Measurements from ENCODE around the gene MYBBP1A. TPM values are rescaled to one million over a fixed set of nuclear protein-coding genes. Genes with fewer than 3 reads are reported as not detected.
A peak's percentile ranks its signal among the peaks of the same experiment; 100 is the strongest.

MYBBP1A gene
- total and polyA plus RNA-seq, 2 experiments from 2014 or later, result 70.7 to 213 TPM

DNA sequence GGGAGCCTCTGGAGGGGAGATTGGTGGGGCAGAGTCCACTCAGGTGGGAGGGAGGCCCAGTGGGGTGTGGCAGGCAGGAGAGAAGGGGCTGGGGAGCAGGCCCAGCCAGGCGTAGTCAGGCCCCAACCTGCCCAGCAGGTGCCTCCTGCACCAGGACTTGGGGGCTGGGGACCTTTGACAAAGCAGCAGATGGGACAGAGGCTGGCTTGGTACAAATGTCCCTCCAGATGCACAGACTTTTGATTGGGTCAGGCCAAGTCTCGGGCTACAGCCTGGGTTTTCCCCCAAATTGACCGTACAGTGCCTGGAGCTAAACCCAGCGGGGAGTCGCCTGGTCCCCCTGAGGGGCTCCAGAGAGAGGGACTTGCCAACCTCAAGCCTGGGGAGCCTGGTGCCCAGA, 4.8 kb upstream of the MYBBP1A start:
- Histone ChIP-seq H3F3A (replicated peaks; ENCODE audit: low read depth) (0 out of 2 replicates have a peak, but pooled peaks cover 7% of the 10 kb centered on the region), H3K27ac (ENCODE audit: low read depth) (no peak overlapping the region), H3K4me3 (no peak overlapping the region), H3K79me2 (replicated peaks; ENCODE audit: insufficient read depth) (peaks cover 6% of the 10 kb centered on the region), H4K20me1 (replicated peaks; ENCODE audit: insufficient read depth) (no peaks in the 10 kb centered on the region), H3K27me3 (ENCODE audit: insufficient read depth) (no peaks in the 10 kb centered on the region), H3K9me2 (ENCODE audit: insufficient read depth) (no peaks in the 10 kb centered on the region), H3K4me2 (no peak overlapping the region), H2AFZ (peak overlapping the region; percentile 78; the same call in 1 of the 2 replicates), H3K4me1 (ENCODE audit: insufficient read depth) (peaks cover 11% of the 10 kb centered on the region), H3K36me3 (ENCODE audit: insufficient read depth) (no peaks in the 10 kb centered on the region)
- H3K4me3 Mint-ChIP-seq, result no peak overlapping the region
- H3K27me3 Mint-ChIP-seq (ENCODE audit: insufficient read depth, low read depth, poor library complexity), result peaks cover 8% of the 10 kb centered on the region
- peaks cover 23% of the 10 kb centered on the region for H3K4me1 Mint-ChIP-seq
- no peaks in the 10 kb centered on the region for H3K9me3 Mint-ChIP-seq
- no peak for DNase-seq (ENCODE audit: low spot score)
- H3K27ac Mint-ChIP-seq, result no peak overlapping the region
- H3K36me3 Mint-ChIP-seq (ENCODE audit: low read depth), result peaks cover 2% of the 10 kb centered on the region; the same call in 1 of the 3 replicates
- no peak for ATAC-seq
- TF ChIP-seq ZNF114 (CRISPR knock-in tag; IDR thresholded peaks at IDR 0.05), result no peak
- TF ChIP-seq, protein P1, sequence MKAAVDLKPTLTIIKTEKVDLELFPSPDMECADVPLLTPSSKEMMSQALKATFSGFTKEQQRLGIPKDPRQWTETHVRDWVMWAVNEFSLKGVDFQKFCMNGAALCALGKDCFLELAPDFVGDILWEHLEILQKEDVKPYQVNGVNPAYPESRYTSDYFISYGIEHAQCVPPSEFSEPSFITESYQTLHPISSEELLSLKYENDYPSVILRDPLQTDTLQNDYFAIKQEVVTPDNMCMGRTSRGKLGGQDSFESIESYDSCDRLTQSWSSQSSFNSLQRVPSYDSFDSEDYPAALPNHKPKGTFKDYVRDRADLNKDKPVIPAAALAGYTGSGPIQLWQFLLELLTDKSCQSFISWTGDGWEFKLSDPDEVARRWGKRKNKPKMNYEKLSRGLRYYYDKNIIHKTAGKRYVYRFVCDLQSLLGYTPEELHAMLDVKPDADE (IDR thresholded peaks at IDR 0.05), result no peak
- TF ChIP-seq, protein P2, sequence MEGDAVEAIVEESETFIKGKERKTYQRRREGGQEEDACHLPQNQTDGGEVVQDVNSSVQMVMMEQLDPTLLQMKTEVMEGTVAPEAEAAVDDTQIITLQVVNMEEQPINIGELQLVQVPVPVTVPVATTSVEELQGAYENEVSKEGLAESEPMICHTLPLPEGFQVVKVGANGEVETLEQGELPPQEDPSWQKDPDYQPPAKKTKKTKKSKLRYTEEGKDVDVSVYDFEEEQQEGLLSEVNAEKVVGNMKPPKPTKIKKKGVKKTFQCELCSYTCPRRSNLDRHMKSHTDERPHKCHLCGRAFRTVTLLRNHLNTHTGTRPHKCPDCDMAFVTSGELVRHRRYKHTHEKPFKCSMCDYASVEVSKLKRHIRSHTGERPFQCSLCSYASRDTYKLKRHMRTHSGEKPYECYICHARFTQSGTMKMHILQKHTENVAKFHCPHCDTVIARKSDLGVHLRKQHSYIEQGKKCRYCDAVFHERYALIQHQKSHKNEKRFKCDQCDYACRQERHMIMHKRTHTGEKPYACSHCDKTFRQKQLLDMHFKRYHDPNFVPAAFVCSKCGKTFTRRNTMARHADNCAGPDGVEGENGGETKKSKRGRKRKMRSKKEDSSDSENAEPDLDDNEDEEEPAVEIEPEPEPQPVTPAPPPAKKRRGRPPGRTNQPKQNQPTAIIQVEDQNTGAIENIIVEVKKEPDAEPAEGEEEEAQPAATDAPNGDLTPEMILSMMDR (conservative IDR thresholded peaks at IDR 0.05; ENCODE audit: low read depth in 2 of 2), result no peak
- TF ChIP-seq ZNF331 (CRISPR knock-in tag; IDR thresholded peaks at IDR 0.05; ENCODE audit: low read depth), result no peak
- no peak for TF ChIP-seq NANOG (IDR thresholded peaks at IDR 0.05; ENCODE audit: borderline replicate concordance)
- no peak for TF ChIP-seq STAT1 (IDR thresholded peaks at IDR 0.05; ENCODE audit: unreplicated experiment)
- no peak for TF ChIP-seq JUNB (IDR thresholded peaks at IDR 0.05; ENCODE audit: unreplicated experiment)
- TF ChIP-seq CREB1 (CRISPR knock-in tag; IDR thresholded peaks at IDR 0.05; ENCODE audit: low read depth), result no peak
- no peak for TF ChIP-seq EZH2phosphoT487 (IDR thresholded peaks at IDR 0.05; ENCODE audit: unreplicated experiment)
- TF ChIP-seq, protein P3, sequence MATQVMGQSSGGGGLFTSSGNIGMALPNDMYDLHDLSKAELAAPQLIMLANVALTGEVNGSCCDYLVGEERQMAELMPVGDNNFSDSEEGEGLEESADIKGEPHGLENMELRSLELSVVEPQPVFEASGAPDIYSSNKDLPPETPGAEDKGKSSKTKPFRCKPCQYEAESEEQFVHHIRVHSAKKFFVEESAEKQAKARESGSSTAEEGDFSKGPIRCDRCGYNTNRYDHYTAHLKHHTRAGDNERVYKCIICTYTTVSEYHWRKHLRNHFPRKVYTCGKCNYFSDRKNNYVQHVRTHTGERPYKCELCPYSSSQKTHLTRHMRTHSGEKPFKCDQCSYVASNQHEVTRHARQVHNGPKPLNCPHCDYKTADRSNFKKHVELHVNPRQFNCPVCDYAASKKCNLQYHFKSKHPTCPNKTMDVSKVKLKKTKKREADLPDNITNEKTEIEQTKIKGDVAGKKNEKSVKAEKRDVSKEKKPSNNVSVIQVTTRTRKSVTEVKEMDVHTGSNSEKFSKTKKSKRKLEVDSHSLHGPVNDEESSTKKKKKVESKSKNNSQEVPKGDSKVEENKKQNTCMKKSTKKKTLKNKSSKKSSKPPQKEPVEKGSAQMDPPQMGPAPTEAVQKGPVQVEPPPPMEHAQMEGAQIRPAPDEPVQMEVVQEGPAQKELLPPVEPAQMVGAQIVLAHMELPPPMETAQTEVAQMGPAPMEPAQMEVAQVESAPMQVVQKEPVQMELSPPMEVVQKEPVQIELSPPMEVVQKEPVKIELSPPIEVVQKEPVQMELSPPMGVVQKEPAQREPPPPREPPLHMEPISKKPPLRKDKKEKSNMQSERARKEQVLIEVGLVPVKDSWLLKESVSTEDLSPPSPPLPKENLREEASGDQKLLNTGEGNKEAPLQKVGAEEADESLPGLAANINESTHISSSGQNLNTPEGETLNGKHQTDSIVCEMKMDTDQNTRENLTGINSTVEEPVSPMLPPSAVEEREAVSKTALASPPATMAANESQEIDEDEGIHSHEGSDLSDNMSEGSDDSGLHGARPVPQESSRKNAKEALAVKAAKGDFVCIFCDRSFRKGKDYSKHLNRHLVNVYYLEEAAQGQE (IDR thresholded peaks at IDR 0.05; ENCODE audit: unreplicated experiment), result no peak
- TF ChIP-seq POLR2AphosphoS5 (IDR thresholded peaks at IDR 0.05; ENCODE audit: low read depth), result no peak
- no peak for TF ChIP-seq EZH2 (IDR thresholded peaks at IDR 0.05; ENCODE audit: low read depth, unreplicated experiment)
- TF ChIP-seq, protein P4, sequence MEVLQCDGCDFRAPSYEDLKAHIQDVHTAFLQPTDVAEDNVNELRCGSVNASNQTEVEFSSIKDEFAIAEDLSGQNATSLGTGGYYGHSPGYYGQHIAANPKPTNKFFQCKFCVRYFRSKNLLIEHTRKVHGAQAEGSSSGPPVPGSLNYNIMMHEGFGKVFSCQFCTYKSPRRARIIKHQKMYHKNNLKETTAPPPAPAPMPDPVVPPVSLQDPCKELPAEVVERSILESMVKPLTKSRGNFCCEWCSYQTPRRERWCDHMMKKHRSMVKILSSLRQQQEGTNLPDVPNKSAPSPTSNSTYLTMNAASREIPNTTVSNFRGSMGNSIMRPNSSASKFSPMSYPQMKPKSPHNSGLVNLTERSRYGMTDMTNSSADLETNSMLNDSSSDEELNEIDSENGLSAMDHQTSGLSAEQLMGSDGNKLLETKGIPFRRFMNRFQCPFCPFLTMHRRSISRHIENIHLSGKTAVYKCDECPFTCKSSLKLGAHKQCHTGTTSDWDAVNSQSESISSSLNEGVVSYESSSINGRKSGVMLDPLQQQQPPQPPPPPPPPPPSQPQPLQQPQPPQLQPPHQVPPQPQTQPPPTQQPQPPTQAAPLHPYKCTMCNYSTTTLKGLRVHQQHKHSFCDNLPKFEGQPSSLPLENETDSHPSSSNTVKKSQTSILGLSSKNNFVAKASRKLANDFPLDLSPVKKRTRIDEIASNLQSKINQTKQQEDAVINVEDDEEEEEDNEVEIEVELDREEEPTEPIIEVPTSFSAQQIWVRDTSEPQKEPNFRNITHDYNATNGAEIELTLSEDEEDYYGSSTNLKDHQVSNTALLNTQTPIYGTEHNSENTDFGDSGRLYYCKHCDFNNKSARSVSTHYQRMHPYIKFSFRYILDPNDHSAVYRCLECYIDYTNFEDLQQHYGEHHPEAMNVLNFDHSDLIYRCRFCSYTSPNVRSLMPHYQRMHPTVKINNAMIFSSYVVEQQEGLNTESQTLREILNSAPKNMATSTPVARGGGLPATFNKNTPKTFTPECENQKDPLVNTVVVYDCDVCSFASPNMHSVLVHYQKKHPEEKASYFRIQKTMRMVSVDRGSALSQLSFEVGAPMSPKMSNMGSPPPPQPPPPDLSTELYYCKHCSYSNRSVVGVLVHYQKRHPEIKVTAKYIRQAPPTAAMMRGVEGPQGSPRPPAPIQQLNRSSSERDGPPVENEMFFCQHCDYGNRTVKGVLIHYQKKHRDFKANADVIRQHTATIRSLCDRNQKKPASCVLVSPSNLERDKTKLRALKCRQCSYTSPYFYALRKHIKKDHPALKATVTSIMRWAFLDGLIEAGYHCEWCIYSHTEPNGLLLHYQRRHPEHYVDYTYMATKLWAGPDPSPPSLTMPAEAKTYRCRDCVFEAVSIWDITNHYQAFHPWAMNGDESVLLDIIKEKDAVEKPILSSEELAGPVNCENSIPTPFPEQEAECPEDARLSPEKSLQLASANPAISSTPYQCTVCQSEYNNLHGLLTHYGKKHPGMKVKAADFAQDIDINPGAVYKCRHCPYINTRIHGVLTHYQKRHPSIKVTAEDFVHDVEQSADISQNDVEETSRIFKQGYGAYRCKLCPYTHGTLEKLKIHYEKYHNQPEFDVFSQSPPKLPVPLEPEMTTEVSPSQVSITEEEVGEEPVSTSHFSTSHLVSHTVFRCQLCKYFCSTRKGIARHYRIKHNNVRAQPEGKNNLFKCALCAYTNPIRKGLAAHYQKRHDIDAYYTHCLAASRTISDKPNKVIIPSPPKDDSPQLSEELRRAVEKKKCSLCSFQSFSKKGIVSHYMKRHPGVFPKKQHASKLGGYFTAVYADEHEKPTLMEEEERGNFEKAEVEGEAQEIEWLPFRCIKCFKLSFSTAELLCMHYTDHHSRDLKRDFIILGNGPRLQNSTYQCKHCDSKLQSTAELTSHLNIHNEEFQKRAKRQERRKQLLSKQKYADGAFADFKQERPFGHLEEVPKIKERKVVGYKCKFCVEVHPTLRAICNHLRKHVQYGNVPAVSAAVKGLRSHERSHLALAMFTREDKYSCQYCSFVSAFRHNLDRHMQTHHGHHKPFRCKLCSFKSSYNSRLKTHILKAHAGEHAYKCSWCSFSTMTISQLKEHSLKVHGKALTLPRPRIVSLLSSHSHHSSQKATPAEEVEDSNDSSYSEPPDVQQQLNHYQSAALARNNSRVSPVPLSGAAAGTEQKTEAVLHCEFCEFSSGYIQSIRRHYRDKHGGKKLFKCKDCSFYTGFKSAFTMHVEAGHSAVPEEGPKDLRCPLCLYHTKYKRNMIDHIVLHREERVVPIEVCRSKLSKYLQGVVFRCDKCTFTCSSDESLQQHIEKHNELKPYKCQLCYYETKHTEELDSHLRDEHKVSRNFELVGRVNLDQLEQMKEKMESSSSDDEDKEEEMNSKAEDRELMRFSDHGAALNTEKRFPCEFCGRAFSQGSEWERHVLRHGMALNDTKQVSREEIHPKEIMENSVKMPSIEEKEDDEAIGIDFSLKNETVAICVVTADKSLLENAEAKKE (CRISPR knock-in tag; IDR thresholded peaks at IDR 0.05), result no peak
